Bronchial epithelial cell (primary cell): ENCODE results near the gene GGTA1. TPM values are rescaled to one million over a fixed set of nuclear protein-coding genes. Genes with fewer than 3 reads are reported as not detected.

Experiments used
- DNase-seq: peaks from one replicate; pipeline ENCODE4 v3.0.0-alpha.2; 2010; ENCODE audit warnings: low read depth
- FAIRE-seq: peaks from 2 replicates; lab custom pipeline; 2011; peaks lifted over from hg19 to GRCh38; lab: Jason Lieb, UNC
- H3K27me3 ChIP-seq: 2 replicates; pipeline ENCODE4 v1.5.1; 2011; ENCODE audit warnings: low read length; ENCODE audit not compliant: control insufficient read depth, insufficient read depth
- H3K36me3 ChIP-seq: 2 replicates; pipeline ENCODE4 v1.5.1; 2011; ENCODE audit warnings: low read length; ENCODE audit not compliant: control insufficient read depth, insufficient read depth
- H3K4me3 ChIP-seq: 2 replicates; pipeline ENCODE4 v1.5.1; 2011; ENCODE audit warnings: mild to moderate bottlenecking, low read depth, low read length, control low read depth
- CTCF ChIP-seq: IDR thresholded peaks from 2 replicates; pipeline ENCODE4 v1.5.1; 2011; ENCODE audit warnings: mild to moderate bottlenecking, moderate library complexity, low read length, control low read depth, inconsistent platforms; ENCODE audit not compliant: insufficient read depth, severe bottlenecking
- total RNA-seq: library from RNA; depleted of rRNA; stranded (reverse); fragments of >200 nt; gene quantifications from 2 replicates; pipeline ENCODE4 v1.2.1, GENCODE V29; 2014

Gene GGTA1
- total RNA-seq, 1 donor from 2014 or later: not detected

- no peak for DNase-seq
- Histone ChIP-seq H3K27me3 (no peaks in the 10 kb centered on the region), H3K4me3 (no peak overlapping the region), H3K36me3 (no peaks in the 10 kb centered on the region)
- no peak for TF ChIP-seq CTCF
- no peak for FAIRE-seq
Measured at GRCh38 chr9:121485623-121486022, 14.0 kb downstream of the GGTA1 start.

GRCh38 chr9:121484651-121485446 lies 14.8 kb downstream of the GGTA1 start:
- Histone ChIP-seq H3K27me3 (no peaks in the 10 kb centered on the region), H3K4me3 (no peak overlapping the region), H3K36me3 (no peaks in the 10 kb centered on the region)
- DNase-seq (no peak), FAIRE-seq (no peak)
- no peak for TF ChIP-seq CTCF

- H3K4me3 ChIP-seq: no peak overlapping the region
- no peak for DNase-seq
- no peak for TF ChIP-seq CTCF
- no peak for FAIRE-seq
- H3K36me3 ChIP-seq: no peaks in the 10 kb centered on the region
- no peaks in the 10 kb centered on the region for H3K27me3 ChIP-seq
Measured at GRCh38 chr9:121483473-121484031, 16.1 kb downstream of the GGTA1 start.

- DNase-seq (no peak), FAIRE-seq (no peak)
- TF ChIP-seq CTCF: no peak
- Histone ChIP-seq H3K36me3 (no peaks in the 10 kb centered on the region), H3K27me3 (no peaks in the 10 kb centered on the region), H3K4me3 (no peak overlapping the region)
Measured at GRCh38 chr9:121483049-121483448, 16.6 kb downstream of the GGTA1 start.

- Histone ChIP-seq H3K27me3 (peaks cover 10% of the 10 kb centered on the region), H3K4me3 (no peak overlapping the region), H3K36me3 (no peaks in the 10 kb centered on the region)
- TF ChIP-seq CTCF: no peak
- DNase-seq (no peak), FAIRE-seq (no peak)
Measured at GRCh38 chr9:121478816-121479676, 20.6 kb downstream of the GGTA1 start.
